Mucosa of stomach (tissue), 1 donor: ENCODE measurements around the gene TMEM52.
"Not testable (repeated sequence)": the region's sequence is repeated elsewhere in the genome, so short reads cannot be mapped to it uniquely, and the experiment has no call there.

ENCODE experiments used
- H3K27me3 ChIP-seq: one replicate; pipeline ENCODE4 v1.7.0; 2013; ENCODE audit warnings: mild to moderate bottlenecking, low read length; ENCODE audit not compliant: control insufficient read depth, insufficient read depth
- H3K36me3 ChIP-seq: one replicate; pipeline ENCODE4 v1.7.0; 2013; ENCODE audit warnings: low read length; ENCODE audit not compliant: control insufficient read depth, insufficient read depth
- H3K4me1 ChIP-seq: one replicate; pipeline ENCODE4 v1.7.0; 2013; ENCODE audit warnings: mild to moderate bottlenecking, low read length; ENCODE audit not compliant: control insufficient read depth, insufficient read depth
- H3K4me3 ChIP-seq: one replicate; pipeline ENCODE4 v1.7.0; 2013; ENCODE audit warnings: low read length
- H3K9ac ChIP-seq: one replicate; pipeline ENCODE4 v1.7.0; 2013; ENCODE audit warnings: mild to moderate bottlenecking, low read length, moderate library complexity
- H3K9me3 ChIP-seq: one replicate; pipeline ENCODE4 v1.7.0; 2013; ENCODE audit warnings: mild to moderate bottlenecking, low read length, moderate library complexity; ENCODE audit not compliant: control insufficient read depth
- donor health status: Pancreatic carcinoma.

TMEM52 gene

GRCh38 chr1:1934848-1935247 lies 15.8 kb upstream of the TMEM52 start:
- H3K4me3 ChIP-seq, H3K9me3 ChIP-seq, H3K4me1 ChIP-seq, H3K36me3 ChIP-seq, H3K9ac ChIP-seq, H3K27me3 ChIP-seq: not testable (repeated sequence)

GRCh38 chr1:1929639-1930545 lies 10.8 kb upstream of the TMEM52 start:
- Histone ChIP-seq H3K27me3 (no peaks in the 10 kb centered on the region), H3K36me3 (no peaks in the 10 kb centered on the region), H3K9me3 (no peaks in the 10 kb centered on the region), H3K4me3 (no peak overlapping the region), H3K9ac (no peak overlapping the region), H3K4me1 (no peaks in the 10 kb centered on the region)

GRCh38 chr1:1929102-1929638 lies 10.1 kb upstream of the TMEM52 start:
- H3K36me3 ChIP-seq: no peaks in the 10 kb centered on the region
- no peak overlapping the region for H3K9ac ChIP-seq
- H3K27me3 ChIP-seq: no peaks in the 10 kb centered on the region
- no peaks in the 10 kb centered on the region for H3K4me1 ChIP-seq
- no peak overlapping the region for H3K4me3 ChIP-seq
- H3K9me3 ChIP-seq: no peaks in the 10 kb centered on the region

- H3K27me3 ChIP-seq: no peaks in the 10 kb centered on the region
- no peak overlapping the region for H3K9ac ChIP-seq
- H3K4me1 ChIP-seq: no peaks in the 10 kb centered on the region
These were observed 9.4 kb upstream of the TMEM52 start for GRCh38 chr1:1928231-1929101.

GRCh38 chr1:1927751-1928150 lies 8.7 kb upstream of the TMEM52 start:
- no peaks in the 10 kb centered on the region for H3K9me3 ChIP-seq
- no peak overlapping the region for H3K4me3 ChIP-seq
- H3K4me1 ChIP-seq: peaks cover 2% of the 10 kb centered on the region
- no peak overlapping the region for H3K9ac ChIP-seq
- no peaks in the 10 kb centered on the region for H3K36me3 ChIP-seq
- no peaks in the 10 kb centered on the region for H3K27me3 ChIP-seq

More at GRCh38 chr1:1928231-1929101, 9.4 kb upstream of the TMEM52 start:
- no peaks in the 10 kb centered on the region for H3K9me3 ChIP-seq
- H3K36me3 ChIP-seq: no peaks in the 10 kb centered on the region
- H3K4me3 ChIP-seq: no peak overlapping the region

- no peaks in the 10 kb centered on the region for H3K27me3 ChIP-seq
- H3K9me3 ChIP-seq: no peaks in the 10 kb centered on the region
- H3K36me3 ChIP-seq: no peaks in the 10 kb centered on the region
- no peak overlapping the region for H3K4me3 ChIP-seq
- H3K9ac ChIP-seq: no peak overlapping the region
- H3K4me1 ChIP-seq: peaks cover 4% of the 10 kb centered on the region
These were observed 8.0 kb upstream of the TMEM52 start for GRCh38 chr1:1926886-1927660.

- no peaks in the 10 kb centered on the region for H3K36me3 ChIP-seq
- peaks cover 4% of the 10 kb centered on the region for H3K4me1 ChIP-seq
- no peak overlapping the region for H3K4me3 ChIP-seq
- H3K9ac ChIP-seq: no peak overlapping the region
- H3K27me3 ChIP-seq: no peaks in the 10 kb centered on the region
- no peaks in the 10 kb centered on the region for H3K9me3 ChIP-seq
These were observed 7.3 kb upstream of the TMEM52 start for GRCh38 chr1:1926346-1926811.

GRCh38 chr1:1925437-1926345 lies 6.6 kb upstream of the TMEM52 start:
- peaks cover 4% of the 10 kb centered on the region for H3K4me1 ChIP-seq
- no peak overlapping the region for H3K9ac ChIP-seq
- no peak overlapping the region for H3K4me3 ChIP-seq
- H3K27me3 ChIP-seq: no peaks in the 10 kb centered on the region
- H3K36me3 ChIP-seq: no peaks in the 10 kb centered on the region
- no peaks in the 10 kb centered on the region for H3K9me3 ChIP-seq

GRCh38 chr1:1924849-1925248 lies 5.8 kb upstream of the TMEM52 start:
- H3K4me3 ChIP-seq: no peak overlapping the region
- H3K27me3 ChIP-seq: no peaks in the 10 kb centered on the region
- no peaks in the 10 kb centered on the region for H3K9me3 ChIP-seq
- H3K4me1 ChIP-seq: peaks cover 11% of the 10 kb centered on the region
- H3K9ac ChIP-seq: no peak overlapping the region
- H3K36me3 ChIP-seq: no peaks in the 10 kb centered on the region

- peaks cover 15% of the 10 kb centered on the region for H3K4me1 ChIP-seq
- no peaks in the 10 kb centered on the region for H3K9me3 ChIP-seq
- H3K36me3 ChIP-seq: no peaks in the 10 kb centered on the region
- H3K9ac ChIP-seq: no peak overlapping the region
- no peaks in the 10 kb centered on the region for H3K27me3 ChIP-seq
- no peak overlapping the region for H3K4me3 ChIP-seq
These were observed 5.3 kb upstream of the TMEM52 start for GRCh38 chr1:1924386-1924785.
